ENCODE results near the gene PHF21B.

DNA sequence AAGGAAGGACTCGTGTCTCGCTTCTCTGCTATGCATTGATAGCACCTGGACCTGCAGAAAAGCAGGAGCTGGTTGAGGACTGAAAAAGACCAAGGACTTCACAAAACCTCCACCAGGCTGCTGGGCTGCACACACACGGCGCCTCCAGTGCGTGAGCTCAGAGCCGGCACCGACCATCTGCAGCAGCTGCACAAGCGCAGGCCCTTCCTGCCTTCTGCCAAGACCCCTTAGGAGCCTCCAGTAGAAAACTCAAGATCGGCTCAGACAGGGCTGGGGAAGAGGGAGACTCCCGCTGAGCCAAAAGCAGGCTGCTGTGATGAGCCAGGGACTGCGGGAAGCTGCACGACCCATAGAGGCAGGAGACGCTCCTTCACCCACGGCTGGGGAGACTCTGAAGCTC, 70.9 kb downstream of the PHF21B start:
- TF ChIP-seq, protein P1, sequence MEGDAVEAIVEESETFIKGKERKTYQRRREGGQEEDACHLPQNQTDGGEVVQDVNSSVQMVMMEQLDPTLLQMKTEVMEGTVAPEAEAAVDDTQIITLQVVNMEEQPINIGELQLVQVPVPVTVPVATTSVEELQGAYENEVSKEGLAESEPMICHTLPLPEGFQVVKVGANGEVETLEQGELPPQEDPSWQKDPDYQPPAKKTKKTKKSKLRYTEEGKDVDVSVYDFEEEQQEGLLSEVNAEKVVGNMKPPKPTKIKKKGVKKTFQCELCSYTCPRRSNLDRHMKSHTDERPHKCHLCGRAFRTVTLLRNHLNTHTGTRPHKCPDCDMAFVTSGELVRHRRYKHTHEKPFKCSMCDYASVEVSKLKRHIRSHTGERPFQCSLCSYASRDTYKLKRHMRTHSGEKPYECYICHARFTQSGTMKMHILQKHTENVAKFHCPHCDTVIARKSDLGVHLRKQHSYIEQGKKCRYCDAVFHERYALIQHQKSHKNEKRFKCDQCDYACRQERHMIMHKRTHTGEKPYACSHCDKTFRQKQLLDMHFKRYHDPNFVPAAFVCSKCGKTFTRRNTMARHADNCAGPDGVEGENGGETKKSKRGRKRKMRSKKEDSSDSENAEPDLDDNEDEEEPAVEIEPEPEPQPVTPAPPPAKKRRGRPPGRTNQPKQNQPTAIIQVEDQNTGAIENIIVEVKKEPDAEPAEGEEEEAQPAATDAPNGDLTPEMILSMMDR (conservative IDR thresholded peaks at IDR 0.05 in 1 of 2, IDR thresholded peaks at IDR 0.05 in 1 of 2; ENCODE audit: low read depth in 1 of 2, low read length in 2 of 2): no peak
- no peak for TF ChIP-seq EZH2 (IDR thresholded peaks at IDR 0.05; ENCODE audit: low read length, missing control alignments)
